ENCODE measurements around the gene CMIP. TPM values are rescaled to one million over a fixed set of nuclear protein-coding genes. Genes with fewer than 3 reads are reported as not detected.

The CMIP gene
- total RNA-seq, 3 donors from 2014 or later: 73.3 to 127 (median 79.8) TPM

- no peak for TF ChIP-seq CTCF (IDR thresholded peaks at IDR 0.05)
- intact Hi-C loops (cut with DNase I, micrococcal nuclease): no loop called here
- Histone ChIP-seq H3K9me3 (no peaks in the 10 kb centered on the region), H3K36me3 (ENCODE audit: low read depth) (no peaks in the 10 kb centered on the region), H3K4me1 (ENCODE audit: low read depth) (peaks cover 8% of the 10 kb centered on the region), H3K4me3 (no peak overlapping the region)
- ATAC-seq (no peak), DNase-seq (no peak)
These were observed 155.7 kb downstream of the CMIP start for GRCh38 chr16:81600275-81600674.

GRCh38 chr16:81601008-81601428 is 156.4 kb downstream of the CMIP start:
- H3K4me3 ChIP-seq: no peak overlapping the region
- ATAC-seq: no peak
- H3K36me3 ChIP-seq (ENCODE audit: low read depth): no peaks in the 10 kb centered on the region
- H3K4me1 ChIP-seq (ENCODE audit: low read depth): peaks cover 8% of the 10 kb centered on the region
- DNase-seq: no peak
- no peaks in the 10 kb centered on the region for H3K9me3 ChIP-seq
- intact Hi-C loops (cut with DNase I, micrococcal nuclease): no loop called here
- TF ChIP-seq CTCF (IDR thresholded peaks at IDR 0.05): no peak

DNA sequence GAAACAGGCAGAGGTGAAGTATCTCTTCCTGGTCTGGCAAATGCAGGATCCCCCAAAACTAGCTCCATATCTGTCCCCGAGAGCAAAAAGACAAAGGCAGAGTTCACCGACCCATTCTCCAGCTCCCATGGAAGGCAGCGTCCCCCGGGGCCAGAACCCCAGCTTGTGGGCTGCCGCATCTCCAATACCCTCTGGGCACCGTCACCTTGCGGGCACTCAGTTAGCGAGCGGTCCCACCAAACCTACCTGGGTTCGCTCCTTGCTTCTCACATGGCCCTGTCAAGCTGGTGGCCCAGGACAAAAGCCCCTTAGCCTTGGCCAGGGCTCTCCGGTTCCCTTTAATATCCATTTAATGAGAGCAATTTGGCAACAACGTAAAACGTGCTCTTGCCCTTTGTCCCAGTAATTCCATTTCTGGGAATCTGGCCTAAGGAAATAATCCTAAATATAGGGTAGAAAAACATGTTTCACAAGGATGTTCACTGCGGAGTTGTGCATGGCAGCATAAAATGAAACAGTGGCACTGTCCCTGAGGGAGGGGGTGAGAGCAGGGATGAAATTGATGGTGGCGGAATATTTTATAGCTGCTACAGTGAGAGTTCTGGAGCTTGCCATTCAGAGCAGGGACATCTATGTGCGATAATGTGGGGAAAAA is 157.1 kb downstream of the CMIP start:
- ATAC-seq (no peak), DNase-seq (no peak)
- no peak for TF ChIP-seq CTCF (IDR thresholded peaks at IDR 0.05)
- Histone ChIP-seq H3K4me3 (no peak overlapping the region), H3K36me3 (ENCODE audit: low read depth) (no peaks in the 10 kb centered on the region), H3K4me1 (ENCODE audit: low read depth) (peaks cover 8% of the 10 kb centered on the region), H3K9me3 (no peaks in the 10 kb centered on the region)
- intact Hi-C loops (cut with DNase I, micrococcal nuclease): no loop called here

GRCh38 chr16:81602256-81602776 is 157.7 kb downstream of the CMIP start:
- H3K4me3 ChIP-seq: no peak overlapping the region
- intact Hi-C loops (cut with DNase I, micrococcal nuclease): no loop called here
- DNase-seq (no peak), ATAC-seq (no peak)
- no peaks in the 10 kb centered on the region for H3K36me3 ChIP-seq (ENCODE audit: low read depth)
- TF ChIP-seq CTCF (IDR thresholded peaks at IDR 0.05): no peak
- H3K9me3 ChIP-seq: no peaks in the 10 kb centered on the region
- peaks cover 8% of the 10 kb centered on the region for H3K4me1 ChIP-seq (ENCODE audit: low read depth)

GRCh38 chr16:81602792-81603191 is 158.2 kb downstream of the CMIP start:
- DNase-seq (no peak), ATAC-seq (no peak)
- intact Hi-C loops (cut with DNase I, micrococcal nuclease): no loop called here
- Histone ChIP-seq H3K4me3 (no peak overlapping the region), H3K4me1 (ENCODE audit: low read depth) (peaks cover 4% of the 10 kb centered on the region), H3K36me3 (ENCODE audit: low read depth) (no peaks in the 10 kb centered on the region), H3K9me3 (no peaks in the 10 kb centered on the region)
- TF ChIP-seq CTCF (IDR thresholded peaks at IDR 0.05): no peak

Measured in mucosa of descending colon (tissue), 3 donors.